GM23338 (cell line): ENCODE measurements around the gene GRIN2A.

ENCODE experiments used
- EZH2 ChIP-seq: fragments of 200-600 bp; sonication (generic); IDR thresholded peaks from one replicate; pipeline ENCODE4 v1.8.0; 2017; ENCODE audit warnings: antibody characterized with exemption, mild to moderate bottlenecking, low read depth; ENCODE audit not compliant: unreplicated experiment
- EZH2phosphoT487 ChIP-seq: fragments of 200-600 bp; sonication (generic); IDR thresholded peaks from one replicate; pipeline ENCODE4 v1.8.1; 2018; ENCODE audit warnings: antibody characterized with exemption; ENCODE audit not compliant: unreplicated experiment
- POLR2AphosphoS5 ChIP-seq: IDR thresholded peaks from 2 replicates; pipeline ENCODE4 v1.6.1; 2016; ENCODE audit warnings: antibody characterized with exemption, low read depth
- TF ChIP-seq, protein P1 (sequence below), 2 experiments: fragments of 200-600 bp in 1 of 2; sonication (generic) in 1 of 2; conservative IDR thresholded peaks; 2 replicates each; pipeline versions ENCODE4 v1.5.1 to v1.6.1; 2016 to 2017; ENCODE audit warnings: antibody characterized with exemption in 2 of 2, low read depth in 2 of 2, mild to moderate bottlenecking in 2 of 2, moderate library complexity in 1 of 2

DNA sequence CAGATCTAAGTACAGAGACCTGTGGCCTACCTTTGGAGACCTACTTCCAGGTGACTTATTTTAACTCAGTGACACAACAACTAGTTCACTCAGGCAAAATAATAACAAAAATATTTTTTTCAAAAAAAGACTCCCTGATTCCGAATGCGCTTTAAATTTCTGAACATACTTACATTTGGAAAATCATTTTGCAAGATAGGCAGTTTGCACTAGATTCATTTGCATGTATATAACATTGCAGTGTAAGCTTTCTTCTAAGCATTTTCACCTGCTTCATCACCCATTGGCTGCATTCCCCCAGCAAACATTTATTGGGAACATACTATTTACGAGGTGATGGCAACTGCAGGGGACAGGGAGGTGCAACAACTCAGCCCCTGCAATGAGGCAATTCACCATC, 166.8 kb downstream of the GRIN2A start:
- TF ChIP-seq, protein P1, sequence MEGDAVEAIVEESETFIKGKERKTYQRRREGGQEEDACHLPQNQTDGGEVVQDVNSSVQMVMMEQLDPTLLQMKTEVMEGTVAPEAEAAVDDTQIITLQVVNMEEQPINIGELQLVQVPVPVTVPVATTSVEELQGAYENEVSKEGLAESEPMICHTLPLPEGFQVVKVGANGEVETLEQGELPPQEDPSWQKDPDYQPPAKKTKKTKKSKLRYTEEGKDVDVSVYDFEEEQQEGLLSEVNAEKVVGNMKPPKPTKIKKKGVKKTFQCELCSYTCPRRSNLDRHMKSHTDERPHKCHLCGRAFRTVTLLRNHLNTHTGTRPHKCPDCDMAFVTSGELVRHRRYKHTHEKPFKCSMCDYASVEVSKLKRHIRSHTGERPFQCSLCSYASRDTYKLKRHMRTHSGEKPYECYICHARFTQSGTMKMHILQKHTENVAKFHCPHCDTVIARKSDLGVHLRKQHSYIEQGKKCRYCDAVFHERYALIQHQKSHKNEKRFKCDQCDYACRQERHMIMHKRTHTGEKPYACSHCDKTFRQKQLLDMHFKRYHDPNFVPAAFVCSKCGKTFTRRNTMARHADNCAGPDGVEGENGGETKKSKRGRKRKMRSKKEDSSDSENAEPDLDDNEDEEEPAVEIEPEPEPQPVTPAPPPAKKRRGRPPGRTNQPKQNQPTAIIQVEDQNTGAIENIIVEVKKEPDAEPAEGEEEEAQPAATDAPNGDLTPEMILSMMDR (conservative IDR thresholded peaks at IDR 0.05; ENCODE audit: low read depth in 2 of 2), result no peak
- TF ChIP-seq POLR2AphosphoS5, result no peak
- no peak for TF ChIP-seq EZH2phosphoT487
- no peak for TF ChIP-seq EZH2
